Neuronal stem cell (in vitro differentiated cells): Measurements from ENCODE around the gene MAPK8IP2.

Source experiments
- DNase-seq: peaks from one replicate; pipeline ENCODE4 v3.0.0-alpha.2; 2013; ENCODE audit warnings: low spot score
- H2AFZ ChIP-seq: one replicate; pipeline ENCODE4 v1.6.1; 2013; ENCODE audit warnings: mild to moderate bottlenecking, low read length, inconsistent platforms
- H2AK5ac ChIP-seq: 2 replicates; pipeline ENCODE4 v1.6.1; 2013; ENCODE audit warnings: low read depth, mild to moderate bottlenecking, inconsistent platforms, low read length, moderate library complexity, mixed read lengths
- H2BK120ac ChIP-seq: 2 replicates; pipeline ENCODE4 v1.6.1; 2013; ENCODE audit warnings: low read depth, mild to moderate bottlenecking, inconsistent platforms, low read length, moderate library complexity, mixed read lengths
- H2BK12ac ChIP-seq: one replicate; pipeline ENCODE4 v1.6.1; 2013; ENCODE audit warnings: low read length, inconsistent platforms
- H2BK15ac ChIP-seq: 2 replicates; pipeline ENCODE4 v1.6.1; 2013; ENCODE audit warnings: mild to moderate bottlenecking, low read length, inconsistent platforms, mixed read lengths
- H2BK5ac ChIP-seq: one replicate; pipeline ENCODE4 v1.6.1; 2013; ENCODE audit warnings: inconsistent platforms, mild to moderate bottlenecking, low read length, moderate library complexity
- H3K14ac ChIP-seq: one replicate; pipeline ENCODE4 v1.6.1; 2013; ENCODE audit warnings: low read length, inconsistent platforms
- H3K18ac ChIP-seq: 2 replicates; pipeline ENCODE4 v1.6.1; 2013; ENCODE audit warnings: low read length, inconsistent platforms
- H3K23ac ChIP-seq: 2 replicates; pipeline ENCODE4 v1.6.1; 2013; ENCODE audit warnings: low read depth, mild to moderate bottlenecking, mixed read lengths, low read length, inconsistent platforms; ENCODE audit not compliant: poor library complexity
- H3K27ac ChIP-seq: replicated peaks from 3 replicates; pipeline ENCODE4 v1.5.1; 2013; ENCODE audit warnings: low read length, inconsistent platforms
- H3K27me3 ChIP-seq, 3 experiments: 2 replicates each; pipeline ENCODE4 v1.6.1; 2013; ENCODE audit warnings: low read length in 3 of 3, mild to moderate bottlenecking in 2 of 3, inconsistent platforms in 1 of 3, low read depth in 1 of 3, mixed read lengths in 1 of 3, moderate library complexity in 1 of 3; ENCODE audit not compliant: control insufficient read depth in 3 of 3, insufficient read depth in 3 of 3
- H3K36me3 ChIP-seq, 2 donors: replicated peaks in 1 of 2; 2 replicates each; pipeline ENCODE4 v1.6.1; 2013; ENCODE audit warnings: low read length in 2 of 2; ENCODE audit not compliant: control insufficient read depth in 2 of 2, insufficient read depth in 2 of 2
- H3K4ac ChIP-seq: 2 replicates; pipeline ENCODE4 v1.6.1; 2013; ENCODE audit warnings: inconsistent platforms, mild to moderate bottlenecking, low read length, moderate library complexity
- H3K4me1 ChIP-seq, 2 donors: 1 replicate in 1 of 2; 2 replicates in 1 of 2; pipeline ENCODE4 v1.6.1; 2013; ENCODE audit warnings: low read length in 2 of 2, low read depth in 1 of 2; ENCODE audit not compliant: control insufficient read depth in 2 of 2, insufficient read depth in 1 of 2
- H3K4me2 ChIP-seq: one replicate; pipeline ENCODE4 v1.6.1; 2013; ENCODE audit warnings: mild to moderate bottlenecking, low read length, inconsistent platforms; ENCODE audit not compliant: insufficient read depth, poor library complexity, severe bottlenecking
- H3K4me3 ChIP-seq, 2 donors: 2 replicates each; pipeline ENCODE4 v1.5.1; 2013; ENCODE audit warnings: low read length in 2 of 2, mild to moderate bottlenecking in 2 of 2, inconsistent platforms in 1 of 2, moderate library complexity in 1 of 2
- H3K79me1 ChIP-seq: one replicate; pipeline ENCODE4 v1.6.1; 2013; ENCODE audit warnings: low read depth, mild to moderate bottlenecking, inconsistent platforms, low read length, moderate library complexity
- H3K9ac ChIP-seq: one replicate; pipeline ENCODE4 v1.6.1; 2013; ENCODE audit warnings: mild to moderate bottlenecking, low read depth, low read length, inconsistent platforms; ENCODE audit not compliant: poor library complexity
- H3K9me3 ChIP-seq, 2 donors: replicated peaks in 1 of 2; 2 replicates each; pipeline versions ENCODE3 to v1.6.1; 2013; ENCODE audit warnings: low read length in 2 of 2, mild to moderate bottlenecking in 2 of 2, inconsistent platforms in 1 of 2, low read depth in 1 of 2, mixed read lengths in 1 of 2, moderate library complexity in 1 of 2; ENCODE audit not compliant: control insufficient read depth in 2 of 2, insufficient read depth in 1 of 2
- H4K8ac ChIP-seq: one replicate; pipeline ENCODE4 v1.6.1; 2013; ENCODE audit warnings: low read depth, mild to moderate bottlenecking, inconsistent platforms, low read length, moderate library complexity
- H4K91ac ChIP-seq: one replicate; pipeline ENCODE4 v1.6.1; 2013; ENCODE audit warnings: low read length, low read depth, mild to moderate bottlenecking, inconsistent platforms; ENCODE audit not compliant: poor library complexity
- WGBS, 2 donors: extraction: QIAGEN DNeasy Blood & Tissue Kit; methylation state at CpG; one replicate each; pipeline ENCODE4 v1.1.7; 2013; ENCODE audit warnings: missing lambda C conversion rate in 2 of 2, mixed read lengths in 1 of 2; ENCODE audit not compliant: insufficient read length in 2 of 2, insufficient replicate concordance in 1 of 2; ENCODE audit errors: extremely low coverage in 2 of 2; 5-methylcytosine and 5-hydroxymethylcytosine counted together

Gene MAPK8IP2

DNA sequence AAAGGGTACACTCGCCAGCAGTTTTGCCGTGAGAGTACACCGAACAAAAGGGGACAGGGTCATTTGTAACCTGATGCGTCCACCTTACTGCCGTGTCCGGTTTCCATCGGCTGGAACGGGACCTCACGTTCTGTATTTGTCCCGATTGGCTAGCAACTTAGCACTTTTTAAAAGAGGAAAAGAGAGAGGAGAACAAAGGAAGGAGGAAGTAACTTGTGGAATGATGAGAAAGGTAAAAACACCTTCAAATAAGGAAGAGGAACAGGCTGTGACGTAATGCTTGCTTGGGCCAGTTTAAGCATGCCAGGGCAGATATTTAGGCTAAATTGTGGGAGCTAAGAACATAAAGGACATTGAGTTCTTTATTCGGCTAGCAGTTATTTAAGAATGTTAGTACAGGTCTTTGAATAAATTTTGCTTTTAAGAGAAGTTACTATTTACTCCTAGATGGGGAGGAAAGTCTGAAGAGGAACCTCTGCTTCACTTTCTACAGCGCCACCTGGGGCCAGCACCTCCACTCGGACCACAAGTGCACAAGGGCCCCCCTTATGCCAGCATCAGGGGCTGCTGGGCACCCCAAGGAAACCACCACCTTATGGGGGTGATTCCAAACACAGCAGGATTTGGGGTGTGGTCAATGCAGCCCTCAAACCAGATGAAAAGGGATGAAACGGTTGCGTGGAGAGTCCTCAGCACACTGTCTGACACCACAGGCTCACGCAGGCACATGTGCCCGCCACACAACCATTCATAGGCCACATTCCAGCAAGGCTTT, 21.5 kb downstream of the MAPK8IP2 start:
- peak overlapping the region; percentile 95 for H3K18ac ChIP-seq
- H2BK12ac ChIP-seq: no peak overlapping the region
- peak overlapping the region; percentile 99 for H4K8ac ChIP-seq
- peak overlapping the region; percentile 50 for H3K9ac ChIP-seq
- H3K79me1 ChIP-seq: peaks cover 2% of the 10 kb centered on the region
- no peak overlapping the region for H3K14ac ChIP-seq
- H3K4me3 ChIP-seq: peak overlapping the region in 1 of 2 donors; percentile 24
- H2AK5ac ChIP-seq: peak overlapping the region; percentile 96
- no peak overlapping the region for H2BK120ac ChIP-seq
- peak overlapping the region; percentile 43 for H3K4me2 ChIP-seq
- no peak for DNase-seq
- H3K4me1 ChIP-seq: peaks cover 22% of the 10 kb centered on the region in 2 donors
- peak overlapping the region; percentile 67 for H3K27ac ChIP-seq
- H2AFZ ChIP-seq: peak overlapping the region; percentile 48
- WGBS, 2 donors: no CpG with 5 or more reads among the region's 18 CpGs
- H3K9me3 ChIP-seq: no peaks in the 10 kb centered on the region
- H2BK5ac ChIP-seq: no peak overlapping the region
- peak overlapping the region; percentile 86 for H3K4ac ChIP-seq
- H3K23ac ChIP-seq: peak overlapping the region; percentile 76
- peak overlapping the region; percentile 46 for H2BK15ac ChIP-seq
- H3K36me3 ChIP-seq: no peaks in the 10 kb centered on the region
- H4K91ac ChIP-seq: no peak overlapping the region
- H3K27me3 ChIP-seq: peaks cover 0 to 2% (median 0%) of the 10 kb centered on the region in 3 experiments

DNA sequence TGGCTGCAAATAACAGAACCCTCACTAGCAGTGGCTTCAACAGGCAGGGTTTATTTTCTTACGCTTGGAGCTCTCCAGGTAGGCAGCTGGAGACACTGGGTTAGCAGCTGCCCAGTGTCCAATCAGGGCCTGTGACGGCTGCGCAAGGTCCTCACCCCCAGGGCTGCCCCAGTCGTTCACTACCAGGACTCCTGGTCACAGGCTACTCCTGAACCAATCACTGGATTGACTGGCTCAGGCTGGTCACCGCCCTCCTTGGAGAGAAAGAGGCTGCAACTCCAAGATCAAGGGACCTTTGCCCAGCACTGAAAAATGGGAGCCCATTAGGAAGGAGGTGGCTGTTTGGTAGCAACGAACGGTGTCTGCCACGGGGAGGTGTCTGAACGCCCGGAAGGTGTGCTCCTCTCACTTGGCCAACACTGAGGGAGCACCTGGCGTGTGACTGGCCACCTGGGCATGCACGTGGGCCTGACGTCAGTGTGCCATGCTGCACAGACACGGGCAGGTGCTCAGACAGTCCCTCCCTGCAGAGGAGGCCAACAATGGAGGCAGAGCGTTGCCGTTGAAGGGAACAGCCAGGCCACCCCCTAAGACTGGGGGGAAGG, 22.2 kb downstream of the MAPK8IP2 start:
- peak overlapping the region; percentile 96 for H2AK5ac ChIP-seq
- H2BK5ac ChIP-seq: peak overlapping the region; percentile 42
- no peak overlapping the region for H3K4me2 ChIP-seq
- H3K79me1 ChIP-seq: peaks cover 2% of the 10 kb centered on the region
- peak overlapping the region; percentile 95 for H3K18ac ChIP-seq
- peak overlapping the region in 1 of 2 donors; percentile 24 for H3K4me3 ChIP-seq
- peak overlapping the region; percentile 50 for H3K9ac ChIP-seq
- H3K9me3 ChIP-seq: no peaks in the 10 kb centered on the region
- WGBS, 2 donors: no CpG with 5 or more reads among the region's 16 CpGs
- peak overlapping the region; percentile 76 for H3K23ac ChIP-seq
- peaks cover 0 to 2% (median 0%) of the 10 kb centered on the region in 3 experiments for H3K27me3 ChIP-seq
- peak overlapping the region; percentile 48 for H2AFZ ChIP-seq
- peak overlapping the region; percentile 55 for H3K27ac ChIP-seq
- H2BK15ac ChIP-seq: peak overlapping the region; percentile 46
- peaks cover 24% of the 10 kb centered on the region in 2 donors for H3K4me1 ChIP-seq
- no peak overlapping the region for H2BK120ac ChIP-seq
- no peak overlapping the region for H3K14ac ChIP-seq
- no peak for DNase-seq
- no peaks in the 10 kb centered on the region for H3K36me3 ChIP-seq
- H4K8ac ChIP-seq: peak overlapping the region; percentile 99
- H2BK12ac ChIP-seq: peak overlapping the region; percentile 96
- no peak overlapping the region for H4K91ac ChIP-seq
- peak overlapping the region; percentile 86 for H3K4ac ChIP-seq

DNA sequence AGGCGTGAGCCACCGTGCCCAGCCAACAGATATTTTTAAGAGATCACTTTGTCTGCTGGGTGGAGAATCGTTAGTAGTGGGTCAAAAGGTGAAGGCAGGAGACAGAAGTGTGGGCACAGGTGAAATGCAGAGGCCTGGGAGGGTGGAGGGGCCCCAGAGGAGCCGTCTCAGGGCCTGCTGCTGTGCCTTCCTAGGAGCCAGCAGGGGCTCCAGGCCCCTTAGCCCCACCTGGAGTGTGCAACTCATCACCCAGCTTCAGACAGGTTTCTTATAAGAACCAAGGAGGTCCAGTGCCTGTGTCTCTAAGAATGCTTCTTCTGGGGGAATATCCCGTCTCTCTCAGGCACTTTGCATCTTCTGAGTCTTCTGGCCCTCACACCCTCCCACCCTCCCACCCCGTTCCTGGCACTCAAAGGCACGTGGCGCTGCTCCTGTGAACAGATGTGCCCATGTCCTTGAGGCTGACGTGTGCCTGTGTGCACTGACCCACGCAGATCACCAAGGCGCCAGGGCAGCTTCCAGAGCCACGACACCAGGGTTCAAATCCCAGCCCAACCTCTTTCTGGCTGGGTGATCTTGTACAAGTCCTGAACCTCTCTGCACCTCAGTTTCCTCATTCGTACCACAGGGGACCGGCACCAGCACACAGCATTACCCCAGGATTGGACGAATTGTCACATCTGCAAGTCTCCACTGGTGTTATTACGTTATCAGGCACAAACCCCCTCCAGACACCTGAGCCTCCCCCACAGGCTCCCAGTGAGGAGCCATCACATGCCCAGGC, 23.9 kb downstream of the MAPK8IP2 start:
- no peak overlapping the region for H4K91ac ChIP-seq
- H3K4me2 ChIP-seq: no peak overlapping the region
- H3K27me3 ChIP-seq: peaks cover 0 to 8% (median 0%) of the 10 kb centered on the region in 3 experiments
- H2BK15ac ChIP-seq: no peak overlapping the region
- no peak overlapping the region for H3K14ac ChIP-seq
- H2BK12ac ChIP-seq: no peak overlapping the region
- no peak overlapping the region for H2AFZ ChIP-seq
- H3K4me3 ChIP-seq: no peak overlapping the region
- WGBS, 2 donors: no CpG with 5 or more reads among the region's 16 CpGs
- DNase-seq: no peak
- no peak overlapping the region for H2AK5ac ChIP-seq
- no peak overlapping the region for H2BK120ac ChIP-seq
- H3K23ac ChIP-seq: no peak overlapping the region
- no peak overlapping the region for H3K9ac ChIP-seq
- no peak overlapping the region for H3K27ac ChIP-seq
- H3K4ac ChIP-seq: no peak overlapping the region
- no peak overlapping the region for H2BK5ac ChIP-seq
- H3K4me1 ChIP-seq: peaks cover 30 to 33% of the 10 kb centered on the region in 2 donors
- H3K18ac ChIP-seq: no peak overlapping the region
- no peaks in the 10 kb centered on the region for H3K9me3 ChIP-seq
- H3K36me3 ChIP-seq: no peaks in the 10 kb centered on the region
- no peak overlapping the region for H4K8ac ChIP-seq
- peaks cover 2% of the 10 kb centered on the region for H3K79me1 ChIP-seq
